Head of caudate nucleus (tissue), 42 donors: ENCODE results near the gene LDLRAD1.

Experiments
- DNase-seq, 42 donors: peaks; one replicate each; pipeline versions ENCODE4 v3.0.0 to v3.0.0-alpha.2; 2020 to 2021; ENCODE audit warnings: mixed read lengths in 7 of 42
- intact Hi-C: fragments of 100-400 bp; cut with DNase I; formaldehyde crosslinking; loops from one replicate; pipeline ENCODE4 v1.15.0; 2022

LDLRAD1 gene

GRCh38 chr1:53966794-53967193 lies 51.2 kb downstream of the LDLRAD1 start:
- no peak for DNase-seq
- intact Hi-C loops: no loop called here

- no peak for DNase-seq
- intact Hi-C loops: no loop called here
Measured at GRCh38 chr1:53964109-53964508, 53.9 kb downstream of the LDLRAD1 start.

GRCh38 chr1:53963460-53963859 lies 54.5 kb downstream of the LDLRAD1 start:
- DNase-seq: no peak
- intact Hi-C loops: no loop called here

- intact Hi-C loops: no loop called here
- no peak for DNase-seq
Measured at GRCh38 chr1:53962395-53962794, 55.6 kb downstream of the LDLRAD1 start.

- intact Hi-C loops: no loop called here
- DNase-seq: no peak
Measured at GRCh38 chr1:53959664-53960250, 58.2 kb downstream of the LDLRAD1 start.
